ENCODE data around the gene CBARP. TPM values are rescaled to one million over a fixed set of nuclear protein-coding genes. Genes with fewer than 3 reads are reported as not detected.

CBARP gene
- total and polyA plus RNA-seq, 9 of the 15 experiments (the other 6 are each of a cell fraction or from before 2014, with no cell fraction given), result 0.03 to 8.9 (median 1.2) TPM; not detected in 1

GRCh38 chr19:1251330-1252220 lies 13.8 kb upstream of the CBARP start (continued):
- no peak for TF ChIP-seq BRCA1 (IDR thresholded peaks at IDR 0.05)
- no peak for TF ChIP-seq BRCA1 (CRISPR knock-in tag; IDR thresholded peaks at IDR 0.05)
- TF ChIP-seq POU5F1 (IDR thresholded peaks at IDR 0.05; ENCODE audit: borderline replicate concordance, low read depth, low read length, partially characterized antibody), result no peak
- TF ChIP-seq SREBF1 (IDR thresholded peaks at IDR 0.05; ENCODE audit: borderline replicate concordance, low read depth, low read length), result no peak
- 0 out of 4 replicates have a peak, but pooled peaks of 1 of the 2 experiments have one; percentile 57 for TF ChIP-seq ETV6 (IDR thresholded peaks at IDR 0.05; ENCODE audit: borderline replicate concordance in 1 of 2, low read depth in 2 of 2, low read length in 1 of 2)
- no peak for TF ChIP-seq ETV6 (CRISPR knock-in tag; IDR thresholded peaks at IDR 0.05; ENCODE audit: borderline replicate concordance)
- no peak for TF ChIP-seq KHSRP (IDR thresholded peaks at IDR 0.05)
- no peak for TF ChIP-seq ZNF347 (CRISPR knock-in tag; IDR thresholded peaks at IDR 0.05; ENCODE audit: low read depth)
- peak; percentile 56 for TF ChIP-seq CXXC5 (CRISPR knock-in tag; IDR thresholded peaks at IDR 0.05)
- TF ChIP-seq, protein P1, sequence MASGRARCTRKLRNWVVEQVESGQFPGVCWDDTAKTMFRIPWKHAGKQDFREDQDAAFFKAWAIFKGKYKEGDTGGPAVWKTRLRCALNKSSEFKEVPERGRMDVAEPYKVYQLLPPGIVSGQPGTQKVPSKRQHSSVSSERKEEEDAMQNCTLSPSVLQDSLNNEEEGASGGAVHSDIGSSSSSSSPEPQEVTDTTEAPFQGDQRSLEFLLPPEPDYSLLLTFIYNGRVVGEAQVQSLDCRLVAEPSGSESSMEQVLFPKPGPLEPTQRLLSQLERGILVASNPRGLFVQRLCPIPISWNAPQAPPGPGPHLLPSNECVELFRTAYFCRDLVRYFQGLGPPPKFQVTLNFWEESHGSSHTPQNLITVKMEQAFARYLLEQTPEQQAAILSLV (tag; IDR thresholded peaks at IDR 0.05), result no peak
- TF ChIP-seq MGA (IDR thresholded peaks at IDR 0.05), result 0 out of 2 replicates have a peak, but pooled peaks have one; percentile 9

Data from K562 (cell line).